ENCODE measurements around the gene HYDIN. TPM values are rescaled to one million over a fixed set of nuclear protein-coding genes. Genes with fewer than 3 reads are reported as not detected.

HYDIN gene
- total RNA-seq, 4 donors from 2014 or later = 0.16 to 2.0 (median 1.4) TPM; not detected in 1

DNA sequence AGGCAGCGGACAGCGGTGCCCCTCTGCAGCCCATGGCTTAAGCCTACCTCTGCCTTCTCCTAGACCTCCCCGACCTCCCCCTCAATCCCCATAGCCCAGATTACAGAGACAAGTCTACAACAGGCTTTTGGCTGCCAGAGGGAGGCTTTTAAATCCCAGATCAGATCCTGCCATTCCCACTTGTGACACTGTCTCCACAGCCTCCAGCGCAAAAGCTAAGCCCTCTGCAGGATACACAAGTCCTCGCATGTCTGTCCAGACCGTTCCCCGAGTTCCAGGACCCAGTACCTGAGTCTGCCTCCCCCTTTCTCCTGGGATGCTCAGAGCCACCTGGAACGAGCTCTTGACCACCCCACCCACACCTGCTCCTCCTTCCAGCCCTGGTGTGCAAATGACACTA is 460.8 kb downstream of the HYDIN start:
- Histone ChIP-seq H3K27ac (no peak overlapping the region), H3K27me3 (no peaks in the 10 kb centered on the region), H3K4me3 (no peak overlapping the region), H3K36me3 (peaks cover 0 to 12% (median 0%) of the 10 kb centered on the region in 4 donors), H3K4me1 (no peaks in the 10 kb centered on the region), H3K9me3 (no peaks in the 10 kb centered on the region)
- DNase-seq = no peak
- intact Hi-C loops (cut with DNase I; ENCODE audit: low total_unique reads) = no loop called here
- WGBS, 2 donors (ENCODE audit: low coverage in 1 of 2) = 98% methylated on average over 8 of the region's 8 CpGs; no CpG with 5 or more reads in 1 of the 2 donors
- TF ChIP-seq POLR2AphosphoS5 (IDR thresholded peaks at IDR 0.05) = no peak
- no peak for TF ChIP-seq CTCF (IDR thresholded peaks at IDR 0.05)
- no peak for TF ChIP-seq EP300 (IDR thresholded peaks at IDR 0.05; ENCODE audit: low read depth)
- no peak for TF ChIP-seq POLR2A (IDR thresholded peaks at IDR 0.05)
- in situ Hi-C loops (cut with MboI; ENCODE audit: low pct_ligation_motif_present in 1 of 4, low pct_unique_long_range_greater_than_20kb in 1 of 4, low sequenced_read_pairs in 3 of 4) = loop anchor here (10.0 to 25.0 kb wide), 3 partner anchors 85 to 232 kb away; partner anchors contain the start of gene MTSS2 (in 1 of the 4)

- intact Hi-C loops (cut with DNase I; ENCODE audit: low total_unique reads) (no loop called here), in situ Hi-C loops (cut with MboI; ENCODE audit: low pct_ligation_motif_present in 1 of 4, low pct_unique_long_range_greater_than_20kb in 1 of 4, low sequenced_read_pairs in 3 of 4) (loop anchor here in 3 of 4 donors (10.0 to 25.0 kb wide), 3 partner anchors 84 to 232 kb away; partner anchors contain the start of gene MTSS2 (in 1 of the 3))
- TF ChIP-seq POLR2A (IDR thresholded peaks at IDR 0.05) (no peak), POLR2AphosphoS5 (IDR thresholded peaks at IDR 0.05) (no peak), CTCF (IDR thresholded peaks at IDR 0.05) (no peak), EP300 (IDR thresholded peaks at IDR 0.05; ENCODE audit: low read depth) (no peak)
- WGBS, 2 donors (ENCODE audit: low coverage in 1 of 2) = 99% methylated on average over 8 of the region's 8 CpGs; no CpG with 5 or more reads in 1 of the 2 donors
- DNase-seq = no peak
- Histone ChIP-seq H3K36me3 (peaks cover 0 to 12% (median 0%) of the 10 kb centered on the region in 4 donors), H3K9me3 (no peaks in the 10 kb centered on the region), H3K4me1 (no peaks in the 10 kb centered on the region), H3K27ac (no peak overlapping the region), H3K4me3 (no peak overlapping the region), H3K27me3 (no peaks in the 10 kb centered on the region)
Observed at GRCh38 chr16:70769131-70769530, 461.4 kb downstream of the HYDIN start.

- Histone ChIP-seq H3K4me1 (no peaks in the 10 kb centered on the region), H3K4me3 (no peak overlapping the region), H3K27ac (no peak overlapping the region), H3K27me3 (no peaks in the 10 kb centered on the region), H3K36me3 (peaks cover 0 to 12% (median 0%) of the 10 kb centered on the region in 4 donors), H3K9me3 (no peaks in the 10 kb centered on the region)
- intact Hi-C loops (cut with DNase I; ENCODE audit: low total_unique reads) = no loop called here
- TF ChIP-seq CTCF (IDR thresholded peaks at IDR 0.05) = no peak
- TF ChIP-seq POLR2A (IDR thresholded peaks at IDR 0.05) = no peak
- TF ChIP-seq POLR2AphosphoS5 (IDR thresholded peaks at IDR 0.05) = no peak
- TF ChIP-seq EP300 (IDR thresholded peaks at IDR 0.05; ENCODE audit: low read depth) = no peak
- in situ Hi-C loops (cut with MboI; ENCODE audit: low pct_ligation_motif_present in 1 of 4, low pct_unique_long_range_greater_than_20kb in 1 of 4, low sequenced_read_pairs in 3 of 4) = loop anchor here in 3 of 4 donors (10.0 to 25.0 kb wide), 3 partner anchors 83 to 231 kb away; partner anchors contain the start of gene MTSS2 (in 1 of the 3)
- WGBS, 2 donors (ENCODE audit: low coverage in 1 of 2) = 68% methylated on average over 5 of the region's 5 CpGs; no CpG with 5 or more reads in 1 of the 2 donors
- no peak for DNase-seq
Observed at GRCh38 chr16:70768203-70768580, 462.3 kb downstream of the HYDIN start.

DNA sequence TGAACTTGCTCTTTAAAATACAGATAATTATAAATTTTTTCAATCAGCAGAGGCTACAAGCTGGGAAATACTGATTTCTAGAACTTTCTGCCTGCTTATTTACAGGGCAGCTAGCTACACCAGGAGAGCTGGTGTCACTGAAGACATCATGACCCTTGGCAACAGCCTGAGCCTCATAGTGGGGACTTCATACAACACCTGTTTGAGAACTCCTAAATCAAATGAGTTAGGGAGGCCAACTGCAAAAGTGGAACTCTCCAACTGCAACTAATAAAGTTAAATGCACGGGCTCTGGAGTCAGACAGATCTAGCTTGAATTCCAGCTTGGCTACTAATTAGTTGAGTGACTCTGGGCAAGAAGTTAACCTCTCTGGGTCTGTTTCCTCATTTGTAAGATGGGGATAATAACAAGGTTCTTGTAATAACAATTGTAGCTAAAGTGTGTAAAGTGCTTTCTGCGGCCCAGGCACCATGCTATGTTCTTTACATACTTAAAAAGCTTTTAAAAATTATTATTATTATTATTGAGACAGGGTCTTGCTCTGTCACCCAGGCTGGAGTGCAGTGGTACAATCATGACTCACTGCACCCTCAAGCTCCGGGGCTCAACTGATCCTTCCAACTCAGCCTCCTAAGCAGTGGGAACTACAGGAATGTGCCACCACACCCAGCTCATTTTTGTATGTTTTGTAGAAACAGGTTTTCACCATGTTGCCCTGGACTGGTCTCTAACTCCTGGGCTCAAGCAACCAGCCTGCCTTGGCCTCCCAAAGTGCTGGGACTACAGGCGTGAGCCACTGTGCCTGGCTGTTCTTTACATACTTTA is 462.9 kb downstream of the HYDIN start:
- intact Hi-C loops (cut with DNase I; ENCODE audit: low total_unique reads) (no loop called here), in situ Hi-C loops (cut with MboI; ENCODE audit: low pct_ligation_motif_present in 1 of 4, low pct_unique_long_range_greater_than_20kb in 1 of 4, low sequenced_read_pairs in 3 of 4) (loop anchor here in 3 of 4 donors (10.0 to 25.0 kb wide), 3 partner anchors 83 to 230 kb away; partner anchors contain the start of gene MTSS2 (in 1 of the 3))
- no peak for TF ChIP-seq POLR2A (IDR thresholded peaks at IDR 0.05)
- TF ChIP-seq CTCF (IDR thresholded peaks at IDR 0.05) = no peak
- no peak for DNase-seq
- no peak overlapping the region for H3K4me3 ChIP-seq
- no peaks in the 10 kb centered on the region for H3K4me1 ChIP-seq
- no peaks in the 10 kb centered on the region for H3K9me3 ChIP-seq
- no peak overlapping the region for H3K27ac ChIP-seq
- peaks cover 0 to 12% (median 0%) of the 10 kb centered on the region in 4 donors for H3K36me3 ChIP-seq
- WGBS, 2 donors (ENCODE audit: low coverage in 1 of 2) = 51 to 83% methylated on average over 3 to 4 of the region's 4 CpGs
- H3K27me3 ChIP-seq = no peaks in the 10 kb centered on the region
